Measurements from ENCODE around the gene MYNN.

Gene MYNN

DNA sequence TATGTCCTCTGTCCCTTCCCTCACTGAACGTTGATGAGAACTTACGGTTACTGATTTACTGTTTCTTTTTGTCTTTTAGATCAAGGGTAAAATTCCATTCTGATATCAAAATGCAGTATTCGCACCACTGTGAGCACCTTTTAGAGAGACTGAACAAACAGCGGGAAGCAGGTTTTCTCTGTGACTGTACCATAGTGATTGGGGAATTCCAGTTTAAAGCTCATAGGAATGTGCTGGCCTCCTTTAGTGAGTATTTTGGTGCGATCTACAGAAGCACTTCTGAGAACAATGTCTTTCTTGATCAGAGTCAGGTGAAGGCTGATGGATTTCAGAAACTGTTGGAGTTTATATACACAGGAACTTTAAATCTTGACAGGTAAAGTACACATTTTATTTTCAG, 990 bp downstream of the MYNN start:
- FAIRE-seq (no peak), DNase-seq (ENCODE audit: insufficient read length, low spot score) (no peak)

GRCh38 chr3:169777822-169778221, 4.6 kb downstream of the MYNN start:
- FAIRE-seq, result no peak
- no peak for DNase-seq (ENCODE audit: insufficient read length, low spot score)

DNA sequence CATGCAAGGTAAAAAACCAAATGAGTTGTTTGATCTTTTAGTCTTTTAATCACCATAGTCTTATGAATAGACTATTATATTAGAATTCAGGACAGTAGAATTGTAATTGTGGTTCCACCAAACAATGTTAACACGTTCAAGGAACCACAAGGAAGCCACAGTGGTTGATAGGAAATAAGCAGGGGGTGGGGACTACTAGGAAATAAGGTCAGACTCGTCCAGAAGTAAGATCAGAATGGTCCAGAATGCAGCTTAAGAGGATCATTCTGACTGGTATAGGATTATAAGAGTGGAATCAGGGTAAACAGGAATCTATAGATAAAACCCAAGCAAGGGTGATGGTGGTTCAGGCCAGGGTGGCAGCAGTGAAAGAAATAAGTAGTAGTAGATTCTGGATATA, 7.5 kb downstream of the MYNN start:
- DNase-seq (ENCODE audit: insufficient read length, low spot score), result no peak

DNA sequence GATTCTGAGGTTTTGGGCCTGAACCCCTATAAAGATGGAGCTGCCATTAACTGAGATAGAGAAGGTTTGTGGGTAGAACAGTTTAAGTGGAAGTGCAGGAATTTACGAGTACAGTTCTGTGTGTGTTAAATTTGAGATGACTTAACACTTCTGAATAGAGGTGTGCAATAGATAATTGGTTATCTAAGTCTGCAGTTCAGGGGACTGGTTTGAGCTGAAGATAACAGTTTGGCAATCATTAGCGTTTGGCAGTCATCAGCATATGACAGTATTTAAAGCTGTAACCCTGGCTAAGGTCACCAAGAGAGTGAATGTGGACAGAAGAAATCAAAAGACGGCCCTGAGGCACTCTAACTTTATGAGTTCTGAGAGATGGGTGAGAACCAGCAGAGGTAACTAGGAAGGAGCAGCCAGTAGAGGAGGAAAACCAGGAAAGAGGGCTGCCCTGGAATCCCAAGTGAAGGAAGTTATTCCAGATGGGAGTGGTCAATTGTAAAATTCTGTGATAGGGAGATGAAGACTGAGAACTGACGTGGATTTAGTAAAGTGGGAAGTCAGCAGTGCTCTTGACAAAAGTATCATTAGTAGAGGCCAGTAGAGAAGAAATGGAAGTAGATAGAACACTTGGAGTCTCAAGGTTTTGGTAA, 8.1 kb downstream of the MYNN start:
- DNase-seq (ENCODE audit: insufficient read length, low spot score) (no peak), FAIRE-seq (no peak)

More for the DNA sequence above, 7.5 kb downstream of the MYNN start:
- FAIRE-seq, result no peak

DNA sequence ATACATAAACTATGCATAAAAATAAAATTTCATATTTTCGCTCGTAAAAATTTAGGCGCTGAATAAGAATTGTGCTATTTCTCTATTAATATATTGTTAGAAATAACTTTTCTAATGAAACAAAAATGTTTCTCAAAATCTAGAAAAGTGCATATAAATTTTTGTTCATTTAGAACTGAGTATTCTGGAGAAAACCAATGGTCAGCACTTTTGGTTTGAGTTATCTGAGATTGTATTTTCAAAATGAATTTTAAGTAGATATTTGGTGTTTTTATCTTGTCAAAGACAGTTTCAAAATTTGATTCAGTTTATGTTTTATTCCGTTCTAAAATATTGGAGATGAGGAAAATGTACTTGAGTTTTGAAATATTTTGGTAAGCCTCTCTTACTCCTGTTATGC, 13.9 kb downstream of the MYNN start:
- FAIRE-seq, result no peak
- DNase-seq (ENCODE audit: insufficient read length, low spot score), result no peak

DNA sequence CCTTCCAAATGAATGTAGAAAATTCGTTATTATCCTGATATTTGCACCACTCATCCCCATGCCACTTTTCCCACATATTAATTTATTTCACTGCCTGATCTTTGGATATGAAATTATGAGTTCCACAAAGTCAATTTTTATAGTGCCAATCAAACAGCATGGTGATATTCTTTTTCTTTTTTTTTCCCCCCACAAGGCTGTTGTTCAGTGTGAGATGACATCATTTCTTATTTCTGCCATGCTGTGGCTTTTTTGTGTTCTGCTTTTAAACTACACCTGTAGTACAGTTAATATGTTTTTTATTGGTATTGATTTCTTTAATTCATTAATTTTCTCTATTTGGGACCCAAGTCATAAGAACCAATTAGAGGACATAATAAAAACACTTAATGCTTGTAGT, 14.6 kb downstream of the MYNN start:
- DNase-seq (ENCODE audit: insufficient read length, low spot score), result no peak
- FAIRE-seq, result no peak

- DNase-seq (ENCODE audit: insufficient read length, low spot score), result no peak
- FAIRE-seq, result no peak
These were observed 17.0 kb downstream of the MYNN start for GRCh38 chr3:169790219-169790618.

DNA sequence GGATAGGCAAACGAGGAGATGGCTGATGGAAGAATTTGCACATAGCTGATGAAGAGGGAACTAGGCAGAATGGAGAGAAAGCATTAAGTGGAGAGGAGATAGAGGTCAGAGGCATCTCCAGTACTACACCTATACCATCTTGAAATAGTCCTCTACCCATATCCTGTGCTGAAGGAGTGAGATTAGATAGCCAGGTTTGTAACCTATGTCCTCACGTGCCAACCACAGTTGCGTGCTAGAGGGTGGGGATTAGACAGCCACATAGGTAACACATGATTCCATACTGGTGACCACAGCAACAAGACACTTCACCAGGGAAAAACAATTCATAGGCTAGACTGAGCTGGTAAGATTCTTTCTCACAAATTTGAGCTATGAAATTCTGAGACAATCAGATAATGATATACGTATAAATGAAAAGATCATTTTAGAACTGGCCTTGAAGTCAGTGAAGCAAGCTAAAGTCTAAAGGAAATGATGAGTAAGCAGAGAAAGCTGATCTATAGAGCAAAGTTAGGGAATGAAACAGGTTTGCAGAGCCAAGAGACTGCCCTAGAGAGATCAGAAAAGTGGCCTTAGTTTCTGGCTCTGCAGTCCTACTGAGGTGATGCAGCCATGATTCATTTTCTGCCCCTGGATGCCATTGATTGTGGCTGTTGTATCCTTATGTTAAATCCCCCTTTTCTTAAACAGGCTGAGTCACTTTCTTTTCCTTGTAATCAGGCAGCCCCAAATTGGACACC, 17.7 kb downstream of the MYNN start:
- DNase-seq (ENCODE audit: insufficient read length, low spot score), result no peak
- FAIRE-seq, result no peak

- DNase-seq (ENCODE audit: insufficient read length, low spot score) (no peak), FAIRE-seq (no peak)
These were observed 19.2 kb downstream of the MYNN start for GRCh38 chr3:169792359-169792758.

- FAIRE-seq, result no peak
- no peak for DNase-seq (ENCODE audit: insufficient read length, low spot score)
These were observed 31.5 kb downstream of the MYNN start for GRCh38 chr3:169804681-169805080.

- DNase-seq (ENCODE audit: insufficient read length, low spot score), result no peak
- no peak for FAIRE-seq
These were observed 36.1 kb downstream of the MYNN start for GRCh38 chr3:169809230-169809795.

- DNase-seq (ENCODE audit: insufficient read length, low spot score) (no peak), FAIRE-seq (no peak)
These were observed 38.6 kb downstream of the MYNN start for GRCh38 chr3:169811631-169812331.

DNA sequence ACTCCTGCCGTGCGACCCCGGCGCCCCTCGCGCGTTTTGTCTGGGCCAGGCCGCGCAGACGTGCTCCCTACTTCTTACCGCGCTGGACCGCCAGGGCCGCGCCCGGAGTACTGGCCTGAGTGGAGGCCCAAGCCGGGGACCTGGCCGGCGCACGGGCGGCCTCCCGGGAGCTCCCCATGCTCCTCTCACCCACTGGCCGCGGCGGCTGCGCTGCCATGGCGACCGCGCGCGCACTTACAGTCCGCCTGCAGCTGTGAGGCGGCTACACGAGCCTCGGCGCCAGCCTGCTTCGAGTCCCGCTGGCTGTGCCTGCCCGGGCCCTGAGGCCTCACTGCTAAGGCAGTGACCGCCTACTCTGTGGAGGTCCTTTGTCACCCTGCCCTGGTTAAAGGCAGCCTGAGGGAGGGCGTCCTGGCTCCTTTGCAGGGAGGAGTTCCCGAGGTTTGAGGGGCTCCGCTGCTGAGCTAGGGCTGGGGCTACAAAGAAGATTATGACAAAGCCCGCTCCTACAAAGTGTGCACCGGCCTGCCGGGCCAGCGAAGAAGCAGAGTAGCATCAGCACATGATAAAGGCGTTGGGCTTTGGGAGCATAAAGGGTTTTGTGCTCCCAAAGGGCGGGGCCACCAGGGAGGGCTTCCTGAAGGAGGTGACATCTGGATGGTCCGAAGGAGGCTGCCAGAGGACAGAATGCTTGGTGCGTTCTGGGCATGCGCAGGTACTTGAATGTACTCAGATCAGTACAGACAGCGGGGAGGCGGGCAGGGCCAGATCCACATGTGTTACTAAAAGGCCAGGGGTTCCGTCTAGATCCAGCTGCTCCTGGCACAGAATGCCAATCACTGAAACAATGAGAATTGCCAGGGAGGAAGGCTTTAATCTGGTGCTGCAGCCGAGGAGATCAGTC, 39.4 kb downstream of the MYNN start, which contains the start of the genes LRRC34 and LRRIQ4:
Gene LRRC34, minus strand, starts transcription at position 573 of the 904 bp plus-strand sequence. Its CDS starts 356 bp downstream, at position 217.
Gene LRRIQ4, plus strand, starts transcription at position 539 of the 904 bp plus-strand sequence. CDS start 9,052 bp downstream, outside the sequence.
- no peak for FAIRE-seq

DNA sequence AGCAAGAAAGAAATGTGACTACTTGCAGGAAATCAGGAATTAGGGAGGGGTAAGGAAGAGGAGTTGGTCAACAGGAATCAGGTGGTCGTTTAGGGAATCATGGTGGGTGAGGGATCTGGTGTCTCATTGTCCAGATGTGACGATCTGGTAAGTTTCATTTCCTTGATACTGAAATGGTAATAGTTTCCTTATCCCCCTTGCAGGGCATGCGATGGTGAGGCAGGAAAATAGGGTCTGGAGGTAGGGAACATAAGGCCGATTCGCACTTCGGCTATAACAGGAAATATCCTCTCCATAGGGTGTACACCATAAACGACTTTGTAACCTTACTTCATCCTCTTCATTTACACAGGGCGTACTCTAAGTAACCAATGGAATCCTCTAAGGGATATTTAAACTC, 40.1 kb downstream of the MYNN start:
- FAIRE-seq, result no peak

More for the DNA sequence above, 39.4 kb downstream of the MYNN start, which contains the start of the genes LRRC34 and LRRIQ4:
- no peak for DNase-seq (ENCODE audit: insufficient read length, low spot score)

DNA sequence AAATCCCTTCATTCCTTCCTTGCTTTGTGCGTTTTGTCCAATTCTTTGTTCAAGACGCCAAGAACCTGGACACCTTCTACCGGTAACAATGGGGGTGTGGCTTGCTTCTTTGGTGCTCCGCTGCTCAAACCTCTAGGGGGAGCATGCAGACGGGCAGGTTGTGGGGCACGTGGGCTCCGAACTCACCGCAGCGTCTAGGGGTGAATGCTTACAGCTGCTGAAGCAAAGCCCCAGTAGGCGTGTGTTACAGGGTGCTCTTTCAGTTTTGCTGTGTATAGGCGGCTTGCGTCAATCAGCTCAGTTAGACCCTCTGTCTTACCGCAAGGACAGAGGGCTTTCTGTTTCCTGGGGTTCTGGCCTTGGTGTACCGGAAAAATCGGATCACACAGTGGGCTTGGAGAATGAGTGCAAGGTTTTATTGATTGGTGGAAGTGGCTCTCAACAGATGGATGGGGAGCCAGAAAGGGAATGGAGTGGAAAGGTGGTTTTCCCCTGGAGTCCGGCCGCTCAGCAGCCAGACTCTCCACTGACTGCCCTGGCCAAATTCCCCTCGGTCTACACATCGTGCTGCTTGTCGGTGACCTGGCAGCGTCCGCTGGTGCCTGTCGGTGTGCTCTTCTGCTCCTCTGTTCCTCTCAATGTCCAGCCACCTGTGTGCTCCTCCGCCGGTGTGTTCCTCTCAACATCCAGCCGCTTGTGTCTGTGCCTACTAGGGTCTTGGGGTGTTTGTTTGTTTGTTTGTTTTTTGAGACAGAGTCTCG, 40.7 kb downstream of the MYNN start:
- FAIRE-seq, result no peak
- DNase-seq (ENCODE audit: insufficient read length, low spot score), result no peak

More for the DNA sequence above, 40.1 kb downstream of the MYNN start:
- DNase-seq (ENCODE audit: insufficient read length, low spot score), result no peak

DNA sequence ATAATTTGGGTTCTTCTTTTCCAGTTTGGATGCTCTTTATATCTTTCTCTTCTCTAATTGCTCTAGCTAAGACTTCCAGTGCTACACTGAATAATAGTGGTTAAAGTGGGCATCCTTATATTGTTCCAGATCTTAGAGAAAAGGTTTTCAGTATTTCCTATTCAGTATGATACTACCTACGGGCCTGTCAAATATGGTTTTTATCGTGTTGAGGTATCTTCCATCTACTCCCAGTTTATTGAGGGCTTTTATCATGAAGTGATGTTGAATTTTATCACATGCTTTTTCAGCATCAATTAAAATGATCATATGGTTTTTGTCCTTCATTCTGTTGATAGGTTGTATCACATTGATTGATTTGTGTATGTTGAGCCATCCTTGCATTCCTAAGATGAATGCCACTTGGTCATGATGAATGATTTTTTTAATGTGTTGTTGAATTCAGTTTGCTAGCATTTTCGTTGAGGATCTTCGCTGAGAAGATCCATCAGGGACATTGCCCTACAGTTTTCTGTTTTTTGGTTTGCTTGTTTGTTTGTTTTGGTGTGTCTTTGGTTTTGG, 42.5 kb downstream of the MYNN start:
- DNase-seq (ENCODE audit: insufficient read length, low spot score) (no peak), FAIRE-seq (no peak)

- FAIRE-seq, result no peak
- DNase-seq (ENCODE audit: insufficient read length, low spot score), result no peak
These were observed 45.1 kb downstream of the MYNN start for GRCh38 chr3:169818316-169818715.

GRCh38 chr3:169822091-169822490, 48.9 kb downstream of the MYNN start:
- FAIRE-seq (no peak), DNase-seq (ENCODE audit: insufficient read length, low spot score) (no peak)

DNA sequence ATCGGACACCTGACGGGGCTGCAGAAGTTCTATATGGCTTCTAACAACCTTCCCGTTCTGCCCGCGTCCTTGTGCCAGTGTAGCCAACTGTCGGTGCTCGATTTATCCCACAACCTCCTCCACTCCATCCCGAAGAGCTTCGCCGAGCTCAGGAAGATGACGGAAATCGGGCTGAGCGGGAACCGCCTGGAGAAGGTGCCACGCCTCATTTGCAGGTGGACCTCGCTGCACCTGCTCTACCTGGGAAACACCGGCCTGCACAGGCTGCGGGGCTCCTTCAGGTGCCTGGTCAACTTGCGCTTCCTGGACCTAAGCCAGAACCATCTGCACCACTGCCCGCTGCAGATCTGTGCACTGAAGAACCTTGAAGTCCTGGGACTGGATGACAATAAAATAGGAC, 49.3 kb downstream of the MYNN start:
- DNase-seq (ENCODE audit: insufficient read length, low spot score), result no peak
- no peak for FAIRE-seq

All from HTR-8/SVneo (cell line).